H1 (cell line): Measurements from ENCODE around the gene PDE2A. TPM values are rescaled to one million over a fixed set of nuclear protein-coding genes. Genes with fewer than 3 reads are reported as not detected.

Experiments
- CTCF ChIA-PET: fragments of 300-600 bp; sonication (Branson Sonifier 250); formaldehyde crosslinking; loops from one replicate; lab custom pipeline; 2021; ENCODE audit not compliant: partially characterized antibody; lab: Charles Lee
- POLR2A ChIA-PET: fragments of 300-600 bp; sonication (Branson Sonifier 250); formaldehyde crosslinking; loops from one replicate; lab custom pipeline; 2021; ENCODE audit warnings: inconsistent platforms; ENCODE audit not compliant: partially characterized antibody; lab: Charles Lee
- DNase-seq, 2 experiments: peaks; one replicate each; pipeline versions ENCODE4 v3.0.0 to v3.0.0-alpha.2; 2010 to 2022; ENCODE audit warnings: low spot score in 2 of 2, low read depth in 1 of 2, mixed read lengths in 1 of 2
- FAIRE-seq: peaks from 2 replicates; lab custom pipeline; 2011; peaks lifted over from hg19 to GRCh38; lab: Jason Lieb, UNC
- H2AFZ ChIP-seq: 2 replicates; pipeline ENCODE4 v1.8.1; 2012; ENCODE audit warnings: low read length, inconsistent platforms
- H2AK5ac ChIP-seq: 2 replicates; pipeline ENCODE4 v1.6.1; 2013; ENCODE audit warnings: low read depth, low read length
- H2BK120ac ChIP-seq: replicated peaks from 2 replicates; pipeline ENCODE3; 2013; ENCODE audit warnings: low read depth, low read length, inconsistent platforms
- H2BK12ac ChIP-seq: 2 replicates; pipeline ENCODE4 v1.6.1; 2013; ENCODE audit warnings: low read depth, low read length
- H2BK15ac ChIP-seq: 2 replicates; pipeline ENCODE4 v1.6.1; 2013; ENCODE audit warnings: low read length
- H2BK20ac ChIP-seq: 2 replicates; pipeline ENCODE4 v1.6.1; 2013; ENCODE audit warnings: low read length
- H2BK5ac ChIP-seq: 2 replicates; pipeline ENCODE4 v1.6.1; 2013; ENCODE audit warnings: low read depth, low read length
- H3K14ac ChIP-seq: 2 replicates; pipeline ENCODE4 v1.6.1; 2013; ENCODE audit warnings: inconsistent platforms; ENCODE audit not compliant: insufficient read length
- H3K18ac ChIP-seq: 2 replicates; pipeline ENCODE4 v1.6.1; 2013; ENCODE audit warnings: low read length; ENCODE audit errors: extremely low read depth
- H3K23ac ChIP-seq: 2 replicates; pipeline ENCODE4 v1.6.1; 2013; ENCODE audit warnings: inconsistent platforms; ENCODE audit not compliant: insufficient read length
- H3K23me2 ChIP-seq: 2 replicates; pipeline ENCODE4 v1.6.1; 2013; ENCODE audit warnings: low read depth, low read length
- H3K27ac ChIP-seq: 2 replicates; pipeline ENCODE4 v1.6.1; 2011; ENCODE audit warnings: low read depth, low read length, inconsistent platforms
- H3K27me3 ChIP-seq, 4 experiments: replicated peaks in 1 of 4; 1 replicate in 1 of 4; 2 replicates in 3 of 4; pipeline versions ENCODE4 v1.6.1 to v1.8.1; 2011 to 2013; ENCODE audit warnings: low read length in 3 of 4, mild to moderate bottlenecking in 3 of 4, inconsistent platforms in 2 of 4, mixed read lengths in 2 of 4, moderate library complexity in 1 of 4; ENCODE audit not compliant: control insufficient read depth in 3 of 4, insufficient read depth in 3 of 4; ENCODE audit errors: extremely low read depth in 1 of 4
- H3K36me3 ChIP-seq, 4 experiments: 2 replicates each; pipeline versions ENCODE4 v1.6.1 to v1.8.1; 2011 to 2013; ENCODE audit warnings: mild to moderate bottlenecking in 4 of 4, low read length in 3 of 4, moderate library complexity in 2 of 4, control low read depth in 1 of 4, inconsistent platforms in 1 of 4; ENCODE audit not compliant: insufficient read depth in 4 of 4, control insufficient read depth in 2 of 4
- H3K4ac ChIP-seq: replicated peaks from 2 replicates; pipeline ENCODE3; 2013; ENCODE audit warnings: low read length, low read depth, mixed read lengths, inconsistent platforms; ENCODE audit not compliant: insufficient read length
- H3K4me1 ChIP-seq, 4 experiments: replicated peaks in 1 of 4; 1 replicate in 1 of 4; 2 replicates in 3 of 4; pipeline versions ENCODE4 v1.6.1 to v1.8.1; 2011 to 2013; ENCODE audit warnings: low read length in 3 of 4, inconsistent platforms in 2 of 4, mixed read lengths in 1 of 4; ENCODE audit not compliant: insufficient read depth in 4 of 4, control insufficient read depth in 3 of 4
- H3K4me2 ChIP-seq, 2 experiments: 2 replicates each; pipeline versions ENCODE4 v1.6.1 to v1.8.1; 2011 to 2013; ENCODE audit warnings: low read depth in 2 of 2, low read length in 2 of 2, control low read depth in 1 of 2, inconsistent platforms in 1 of 2, mild to moderate bottlenecking in 1 of 2; ENCODE audit not compliant: insufficient read depth in 1 of 2
- H3K4me3 ChIP-seq, 4 experiments: fragments of 200-600, 300-600 bp in 1 of 4; sonication (generic), shearing (Covaris generic), sonication (Bioruptor Twin) in 1 of 4; 2 replicates each; pipeline versions ENCODE4 v1.5.1 to v1.8.1; 2011 to 2016; ENCODE audit warnings: low read length in 4 of 4, low read depth in 3 of 4, control low read depth in 2 of 4, inconsistent platforms in 2 of 4, mild to moderate bottlenecking in 2 of 4, mixed read lengths in 1 of 4, moderate library complexity in 1 of 4; ENCODE audit not compliant: insufficient read depth in 2 of 4; ENCODE audit errors: extremely low read depth in 1 of 4
- H3K56ac ChIP-seq: replicated peaks from 2 replicates; pipeline ENCODE3; 2013; ENCODE audit warnings: low read depth, mild to moderate bottlenecking, mixed read lengths, low read length, inconsistent platforms; ENCODE audit not compliant: insufficient read length
- H3K79me1 ChIP-seq: 2 replicates; pipeline ENCODE4 v1.6.1; 2013; ENCODE audit warnings: low read depth, low read length, control low read depth
- H3K79me2 ChIP-seq, 2 experiments: 2 replicates each; pipeline versions ENCODE4 v1.6.1 to v1.8.1; 2012 to 2013; ENCODE audit warnings: low read length in 2 of 2, mild to moderate bottlenecking in 2 of 2, inconsistent platforms in 1 of 2; ENCODE audit not compliant: insufficient read depth in 2 of 2, control insufficient read depth in 1 of 2
- H3K9ac ChIP-seq, 4 experiments: replicated peaks in 1 of 4; 1 replicate in 1 of 4; 2 replicates in 3 of 4; pipeline versions ENCODE4 v1.6.1 to v1.8.1; 2011 to 2013; ENCODE audit warnings: low read depth in 3 of 4, low read length in 3 of 4, control low read depth in 2 of 4, mild to moderate bottlenecking in 2 of 4, moderate library complexity in 2 of 4, inconsistent platforms in 1 of 4; ENCODE audit errors: extremely low read depth in 1 of 4
- H3K9me3 ChIP-seq, 2 experiments: 2 replicates each; pipeline versions ENCODE4 v1.6.1 to v1.8.1; 2012 to 2013; ENCODE audit warnings: mild to moderate bottlenecking in 2 of 2, moderate library complexity in 2 of 2, control low read depth in 1 of 2, inconsistent platforms in 1 of 2, low read depth in 1 of 2, low read length in 1 of 2, mixed read lengths in 1 of 2; ENCODE audit not compliant: insufficient read depth in 2 of 2
- H4K20me1 ChIP-seq, 2 experiments: replicated peaks in 1 of 2; 2 replicates each; pipeline versions ENCODE3 to v1.8.1; 2011 to 2013; ENCODE audit warnings: inconsistent platforms in 2 of 2, low read length in 2 of 2, mild to moderate bottlenecking in 1 of 2; ENCODE audit not compliant: insufficient read depth in 2 of 2, control insufficient read depth in 1 of 2
- H4K5ac ChIP-seq: 2 replicates; pipeline ENCODE4 v1.6.1; 2013; ENCODE audit warnings: low read length, low read depth, mixed read lengths, inconsistent platforms; ENCODE audit not compliant: insufficient read length
- H4K8ac ChIP-seq: 2 replicates; pipeline ENCODE4 v1.8.0; 2013; ENCODE audit warnings: mild to moderate bottlenecking, moderate library complexity, low read length, inconsistent platforms; ENCODE audit not compliant: insufficient read depth; ENCODE audit errors: extremely low read depth
- H4K91ac ChIP-seq: replicated peaks from 2 replicates; pipeline ENCODE3; 2013; ENCODE audit warnings: low read length, mixed read lengths, inconsistent platforms; ENCODE audit not compliant: insufficient read length
- CTCF ChIP-seq, 3 experiments: IDR thresholded peaks; 1 replicate in 2 of 3; 2 replicates in 1 of 3; pipeline versions ENCODE4 v1.5.1 to v1.6.1; 2011; ENCODE audit warnings: low read length in 3 of 3, mild to moderate bottlenecking in 3 of 3, inconsistent platforms in 2 of 3, low read depth in 1 of 3, moderate library complexity in 1 of 3; ENCODE audit not compliant: insufficient read depth in 1 of 3; ENCODE audit errors: control extremely low read depth in 1 of 3
- GABPA ChIP-seq: IDR thresholded peaks from 2 replicates; pipeline ENCODE4 v1.6.1; 2011; ENCODE audit warnings: mild to moderate bottlenecking, low read length, moderate library complexity, borderline replicate concordance; ENCODE audit not compliant: insufficient read depth
- NANOG ChIP-seq: IDR thresholded peaks from 2 replicates; pipeline ENCODE4 v1.6.1; 2011; ENCODE audit warnings: low read length, low read depth, mild to moderate bottlenecking, inconsistent platforms; ENCODE audit not compliant: insufficient read depth, poor library complexity, severe bottlenecking
- WGBS, 2 experiments: shearing (Covaris generic) in 1 of 2; methylation state at CpG; one replicate each; pipeline versions ENCODE4 v1.1.6 to v1.1.7; 2013 to 2015; ENCODE audit warnings: low lambda C conversion rate in 2 of 2, mixed read lengths in 2 of 2, inconsistent platforms in 1 of 2, low coverage in 1 of 2, missing lambda C conversion rate in 1 of 2; ENCODE audit not compliant: insufficient replicate concordance in 2 of 2, insufficient coverage in 1 of 2, insufficient read length in 1 of 2; ENCODE audit errors: extremely low coverage in 1 of 2, missing lambda C conversion rate in 1 of 2; 5-methylcytosine and 5-hydroxymethylcytosine counted together
- polyA plus RNA-seq, 7 experiments: library from polyadenylated mRNA; depleted of rRNA in 3 of 7; stranded (reverse) in 5 of 7; unstranded in 2 of 7; fragments of >200 nt in 5 of 7; fragments of 200-250 nt in 2 of 7; gene quantifications; 1 replicate in 5 of 7; 2 replicates in 1 of 7; 4 replicates in 1 of 7; pipeline versions ENCODE4 v1.2.1 to v1.2.3, GENCODE V29; 2011 to 2013; ENCODE audit warnings: missing spikeins in 2 of 7, mixed read lengths in 2 of 7
- total RNA-seq: library from RNA; stranded (reverse); fragmentation: NEBNext Ultra II Directional; extraction: Animal tissue kit (Norgen Biotek cat#: 25700); gene quantifications from 2 replicates; pipeline ENCODE4 v1.2.1, GENCODE V29; 2021

The PDE2A gene
- total and polyA plus RNA-seq, 2 of the 8 experiments (the other 6 are each of a cell fraction or from before 2014, with no cell fraction given), result 3.4 to 7.1 TPM

DNA sequence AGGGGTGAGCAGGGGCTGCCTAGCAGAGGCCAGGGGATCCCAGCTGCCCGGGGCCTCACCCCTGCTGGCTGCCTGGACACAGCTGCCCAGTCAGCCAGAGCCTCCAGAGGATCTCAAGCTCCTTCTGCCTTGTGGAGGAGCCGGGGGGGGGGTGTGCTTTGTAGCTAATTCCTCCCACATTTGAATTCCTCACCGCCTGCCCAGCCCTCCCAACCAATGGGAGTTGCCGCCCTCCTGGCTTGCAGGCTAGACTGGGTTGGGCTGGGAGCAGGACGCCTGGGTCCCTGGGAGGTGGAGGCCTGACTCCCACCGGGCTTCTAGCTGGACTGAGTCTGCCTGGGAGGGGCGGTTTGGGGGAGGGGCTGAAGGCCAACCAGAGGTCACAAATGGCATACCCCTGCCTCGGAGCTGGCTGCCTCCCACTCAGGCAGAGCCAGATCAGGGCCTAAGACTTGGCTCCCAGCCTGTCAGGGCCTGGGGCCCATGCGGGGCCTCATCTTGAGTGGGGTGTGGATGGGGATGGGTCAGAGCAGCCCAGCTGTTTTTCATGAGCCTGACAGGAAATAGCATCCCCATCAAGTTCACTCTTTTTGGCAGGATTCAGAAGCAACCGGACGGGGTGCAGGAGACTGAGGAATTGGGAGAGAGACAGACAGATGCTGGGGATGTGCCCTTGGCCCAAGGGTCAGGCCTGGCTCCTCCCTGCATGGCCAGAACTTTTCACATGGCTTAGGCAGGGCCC lies 29.2 kb upstream of the PDE2A start:
- Histone ChIP-seq H2AFZ (no peak overlapping the region), H3K18ac (no peak overlapping the region; the same call in 1 of the 2 replicates), H3K9me3 (no peaks in the 10 kb centered on the region), H2BK5ac (no peak overlapping the region), H4K20me1 (peaks cover 1 to 15% of the 10 kb centered on the region in 2 experiments), H4K91ac (no peak overlapping the region), H3K27me3 (no peaks in the 10 kb centered on the region), H2BK12ac (no peak overlapping the region), H3K4me3 (no peak overlapping the region), H2AK5ac (no peak overlapping the region), H3K36me3 (peaks cover 0 to 6% (median 0%) of the 10 kb centered on the region in 4 experiments; a peak in 1 of 8 replicates), H3K14ac (no peak overlapping the region), H3K79me1 (no peaks in the 10 kb centered on the region; the same call in 1 of the 2 replicates), H3K27ac (0 out of 2 replicates have a peak overlapping the region, but pooled peaks have one; percentile 16), H3K56ac (no peak overlapping the region), H3K79me2 (no peaks in the 10 kb centered on the region), H4K8ac (no peak overlapping the region), H3K4me1 (peaks cover 11 to 40% (median 33%) of the 10 kb centered on the region in 4 experiments), H2BK120ac (no peak overlapping the region), H3K4ac (no peak overlapping the region), H2BK15ac (no peak overlapping the region), H3K4me2 (no peak overlapping the region), H2BK20ac (no peak overlapping the region), H4K5ac (no peak overlapping the region), H3K23me2 (peaks cover 2% of the 10 kb centered on the region; the same call in 1 of the 2 replicates), H3K23ac (no peak overlapping the region), H3K9ac (no peak overlapping the region)
- no peak for FAIRE-seq
- no peak for DNase-seq
- no peak for TF ChIP-seq GABPA
- no peak; a peak in 1 of 4 replicates for TF ChIP-seq CTCF (IDR thresholded peaks at IDR 0.05; ENCODE audit: control extremely low read depth in 1 of 3, insufficient read depth in 1 of 3, low read depth in 1 of 3, low read length in 3 of 3)
- TF ChIP-seq NANOG, result no peak
- ChIA-PET CTCF (interaction anchor here (0.5 to 8.3 kb wide), 13 partner anchors 13 to 212 kb away, joined by 3 to 79 read pairs (median 3); no protein-coding TSS in a partner anchor), POLR2A (interaction anchor here (1.0 to 1.2 kb wide), 2 partner anchors 9 to 28 kb away, joined by 3 read pairs; no protein-coding TSS in a partner anchor)
- 80% methylated on average over 7 of the region's 11 CpGs; no CpG with 5 or more reads in 1 of the 2 experiments for WGBS, 2 experiments
